Activated CD8-positive, alpha-beta memory T cell treated with anti-CD3 and anti-CD28 coated beads for 36 hours (primary cell): ENCODE measurements around the gene UBASH3A. TPM values are rescaled to one million over a fixed set of nuclear protein-coding genes. Genes with fewer than 3 reads are reported as not detected.

Experiments used
- CTCF ChIA-PET: fragments of 350-600 bp; sonication (Branson Sonifier 250); formaldehyde crosslinking; loops from one replicate; lab custom pipeline; 2021; ENCODE audit warnings: antibody characterized with exemption; lab: Charles Lee
- POLR2A ChIA-PET: fragments of 350-600 bp; sonication (Branson Sonifier 250); formaldehyde crosslinking; loops from one replicate; lab custom pipeline; 2021; ENCODE audit warnings: antibody characterized with exemption; lab: Charles Lee
- total RNA-seq, 2 experiments: library from RNA; stranded (reverse); gene quantifications; one replicate each; pipeline ENCODE4 v1.2.3, GENCODE V29; 2021

The UBASH3A gene
- total RNA-seq, 2 experiments from 2014 or later = 27.4 to 28.2 TPM

GRCh38 chr21:42373196-42373907 lies 30.4 kb upstream of the UBASH3A start:
- CTCF ChIA-PET = interaction anchor here (1.4 kb wide), 1 partner anchor 9 kb away, joined by 4 read pairs; no protein-coding TSS in a partner anchor

GRCh38 chr21:42373908-42374455 lies 29.7 kb upstream of the UBASH3A start:
- POLR2A ChIA-PET = interaction anchor here (1.3 kb wide), 1 partner anchor 36 kb away, joined by 3 read pairs; no protein-coding TSS in a partner anchor

More at GRCh38 chr21:42373196-42373907, 30.4 kb upstream of the UBASH3A start:
- POLR2A ChIA-PET = no interaction called here

DNA sequence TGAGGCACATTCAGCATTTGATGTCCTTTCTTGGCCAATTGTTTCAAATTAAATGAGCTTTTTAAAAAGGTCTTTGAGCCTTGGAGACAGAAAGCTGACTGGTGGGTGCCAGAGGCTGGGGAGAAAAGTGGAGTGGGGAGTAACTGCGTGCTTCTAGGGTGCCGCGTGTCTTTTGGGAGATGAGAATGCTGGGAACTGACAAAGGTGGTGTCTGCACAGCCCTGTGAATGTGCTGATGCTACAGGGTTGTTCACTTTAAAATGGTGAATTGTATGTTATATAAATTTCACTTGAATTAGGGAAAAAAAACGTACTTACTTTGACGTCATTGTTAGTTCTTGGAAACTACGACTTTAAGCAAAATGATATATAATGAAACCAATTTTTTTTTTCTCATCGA lies 29.2 kb upstream of the UBASH3A start:
- CTCF ChIA-PET = interaction anchor here (0.7 to 1.5 kb wide), 3 partner anchors 19 to 75 kb away, joined by 3 to 4 read pairs (median 3); no protein-coding TSS in a partner anchor
- POLR2A ChIA-PET = interaction anchor here (1.3 kb wide), 1 partner anchor 37 kb away, joined by 3 read pairs; no protein-coding TSS in a partner anchor

More at GRCh38 chr21:42373908-42374455, 29.7 kb upstream of the UBASH3A start:
- CTCF ChIA-PET = interaction anchor here (0.7 to 1.5 kb wide), 3 partner anchors 8 to 64 kb away, joined by 3 to 4 read pairs (median 4); no protein-coding TSS in a partner anchor

DNA sequence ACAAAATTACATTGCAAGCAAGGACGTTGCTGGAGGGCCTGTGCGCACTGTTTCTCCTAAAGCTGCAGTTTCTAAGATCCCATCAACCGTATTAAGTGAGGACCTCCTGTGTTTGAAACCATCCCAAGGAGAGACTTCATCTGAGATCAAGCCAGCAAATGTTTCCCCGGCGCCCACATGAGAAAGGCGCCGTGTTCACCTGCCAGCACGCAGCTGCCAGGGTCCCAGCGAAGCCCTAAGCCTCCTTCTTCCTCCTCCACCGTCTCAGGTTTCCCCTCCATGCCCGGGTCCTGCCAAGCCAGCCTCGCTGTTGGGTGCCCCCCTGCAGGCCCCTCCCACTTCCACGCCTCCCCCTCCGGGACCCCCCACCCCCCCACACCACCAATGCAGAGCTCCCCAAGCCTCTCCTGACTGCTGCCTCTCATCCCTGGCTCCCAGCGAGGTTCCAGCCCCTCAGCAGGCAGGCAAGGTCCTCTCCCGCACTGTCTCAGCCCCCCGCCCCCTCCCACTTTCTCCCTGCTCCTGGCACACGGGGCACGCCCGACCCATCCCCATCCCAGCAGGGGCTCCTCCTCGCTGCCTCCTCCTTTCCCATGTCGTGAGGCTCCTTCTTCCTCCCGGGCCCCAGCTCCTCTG lies 28.7 kb upstream of the UBASH3A start:
- ChIA-PET CTCF (interaction anchor here (0.7 to 1.5 kb wide), 3 partner anchors 18 to 75 kb away, joined by 3 to 4 read pairs (median 3); no protein-coding TSS in a partner anchor), POLR2A (interaction anchor here (1.0 to 1.3 kb wide), 2 partner anchors 17 to 37 kb away, joined by 3 to 5 read pairs; no protein-coding TSS in a partner anchor)

- POLR2A ChIA-PET = interaction anchor here (1.0 to 1.3 kb wide), 2 partner anchors 17 to 38 kb away, joined by 3 to 5 read pairs; no protein-coding TSS in a partner anchor
- CTCF ChIA-PET = interaction anchor here (1.5 kb wide), 1 partner anchor 66 kb away, joined by 4 read pairs; no protein-coding TSS in a partner anchor
Measured at GRCh38 chr21:42375506-42375905, 28.2 kb upstream of the UBASH3A start.

GRCh38 chr21:42375966-42376337 lies 27.8 kb upstream of the UBASH3A start:
- ChIA-PET POLR2A (interaction anchor here (1.0 kb wide), 1 partner anchor 16 kb away, joined by 5 read pairs; no protein-coding TSS in a partner anchor), CTCF (no interaction called here)

DNA sequence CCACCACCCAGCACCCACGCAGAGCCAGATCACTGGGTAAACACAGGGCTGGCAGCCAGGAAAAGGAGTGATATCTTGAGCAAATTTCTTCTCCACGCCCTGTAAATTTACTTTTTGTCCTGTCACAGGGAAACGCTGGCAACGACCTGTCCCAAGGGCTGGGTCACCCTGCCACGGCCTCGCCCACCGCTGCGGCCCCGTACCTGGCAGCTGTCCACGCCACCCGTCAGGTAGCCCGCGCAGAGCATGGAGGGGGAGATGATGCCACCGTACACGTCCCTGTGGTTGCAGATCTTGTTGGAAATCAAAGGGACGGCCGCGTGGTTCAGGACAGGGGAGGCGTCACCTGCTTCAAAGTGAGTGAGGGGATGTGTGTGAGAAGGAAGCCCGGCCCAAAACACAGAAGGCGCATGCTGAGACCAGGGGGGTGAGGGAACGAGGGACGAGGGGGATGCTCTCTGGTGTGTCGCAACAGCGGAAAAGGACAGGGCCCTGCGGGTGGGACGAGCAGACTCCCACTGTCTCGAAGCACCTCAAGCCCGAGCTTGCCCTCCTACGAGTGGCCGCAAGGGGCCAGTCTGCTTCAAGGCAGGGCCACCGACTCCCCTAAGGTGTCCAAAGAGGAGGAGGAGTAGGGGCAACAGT lies 27.2 kb upstream of the UBASH3A start:
- POLR2A ChIA-PET = no interaction called here
- CTCF ChIA-PET = no interaction called here

DNA sequence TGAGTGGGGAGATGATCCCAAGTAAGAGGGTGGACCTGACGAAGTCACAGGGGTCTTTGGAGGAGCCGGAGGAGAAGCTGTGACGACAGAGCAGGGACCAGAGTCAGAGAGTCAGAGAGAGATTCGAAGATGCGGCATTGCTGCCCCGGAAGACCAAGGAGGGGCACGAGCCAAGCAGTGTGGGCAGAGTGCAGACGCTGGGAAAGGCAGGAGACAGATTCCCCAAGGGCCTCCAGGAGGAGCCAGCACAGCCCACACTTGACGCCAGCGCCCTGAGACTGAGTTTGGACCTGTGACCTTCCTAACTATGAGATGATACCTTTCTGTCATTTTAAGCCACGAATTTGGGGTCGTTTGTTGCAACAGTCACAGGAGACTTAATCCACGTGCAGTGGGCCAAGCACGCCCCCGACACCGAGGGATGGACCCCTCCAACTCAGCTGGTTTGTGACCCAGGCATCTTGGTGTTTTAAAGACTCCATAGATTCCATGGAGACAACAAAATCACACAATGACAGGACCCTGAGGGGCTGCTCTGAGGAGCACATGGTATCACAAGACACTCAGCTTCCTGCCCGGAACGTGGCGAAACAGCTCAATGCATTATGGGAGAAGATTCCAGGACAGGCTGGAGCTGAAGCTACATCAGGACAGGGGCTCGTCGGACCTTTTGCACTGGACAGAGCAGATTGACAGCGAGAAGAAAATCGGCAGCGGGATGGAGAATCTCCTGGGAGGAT lies 26.3 kb upstream of the UBASH3A start:
- CTCF ChIA-PET = no interaction called here
- POLR2A ChIA-PET = no interaction called here

DNA sequence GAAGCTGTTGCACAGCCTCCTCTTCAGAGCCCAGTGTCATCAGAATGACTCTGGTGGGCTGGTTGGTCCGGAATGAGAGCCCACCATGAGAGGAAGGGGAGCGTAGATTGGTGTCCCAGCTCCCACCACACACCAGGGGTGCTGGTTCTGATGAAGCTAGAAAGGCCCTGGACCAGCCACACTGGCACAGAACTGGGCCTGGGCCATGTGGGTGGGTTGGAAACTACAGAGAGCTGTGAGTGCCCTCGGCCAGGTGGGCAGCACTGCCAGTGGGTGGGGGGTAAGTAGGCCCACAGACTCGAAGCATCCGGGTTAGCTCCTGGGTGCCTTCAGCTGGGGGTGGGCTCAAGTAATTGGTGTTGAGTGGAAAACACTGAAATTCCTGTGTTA lies 25.8 kb upstream of the UBASH3A start:
- ChIA-PET CTCF (no interaction called here), POLR2A (no interaction called here)

DNA sequence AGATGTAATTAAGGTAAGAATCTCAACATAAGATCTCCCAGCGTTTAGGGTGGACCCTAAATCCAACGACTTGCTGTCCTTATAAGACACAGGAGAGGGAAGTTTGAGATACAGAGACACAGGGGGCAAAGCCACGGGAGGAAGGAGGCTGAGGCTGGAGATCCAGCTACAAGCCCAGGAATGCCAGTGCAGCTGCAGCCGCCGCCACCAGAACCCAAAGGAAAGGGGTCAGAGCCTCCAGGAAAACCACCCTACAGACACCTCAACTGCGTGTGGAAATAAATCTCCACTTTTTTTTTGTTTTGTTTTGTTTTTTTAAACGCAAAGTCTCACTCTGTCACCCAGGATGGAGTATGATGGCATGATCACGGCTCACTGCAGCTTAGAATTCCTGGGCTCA lies 25.3 kb upstream of the UBASH3A start:
- ChIA-PET CTCF (no interaction called here), POLR2A (no interaction called here)

- ChIA-PET POLR2A (no interaction called here), CTCF (no interaction called here)
Measured at GRCh38 chr21:42379426-42380215, 24.1 kb upstream of the UBASH3A start.

DNA sequence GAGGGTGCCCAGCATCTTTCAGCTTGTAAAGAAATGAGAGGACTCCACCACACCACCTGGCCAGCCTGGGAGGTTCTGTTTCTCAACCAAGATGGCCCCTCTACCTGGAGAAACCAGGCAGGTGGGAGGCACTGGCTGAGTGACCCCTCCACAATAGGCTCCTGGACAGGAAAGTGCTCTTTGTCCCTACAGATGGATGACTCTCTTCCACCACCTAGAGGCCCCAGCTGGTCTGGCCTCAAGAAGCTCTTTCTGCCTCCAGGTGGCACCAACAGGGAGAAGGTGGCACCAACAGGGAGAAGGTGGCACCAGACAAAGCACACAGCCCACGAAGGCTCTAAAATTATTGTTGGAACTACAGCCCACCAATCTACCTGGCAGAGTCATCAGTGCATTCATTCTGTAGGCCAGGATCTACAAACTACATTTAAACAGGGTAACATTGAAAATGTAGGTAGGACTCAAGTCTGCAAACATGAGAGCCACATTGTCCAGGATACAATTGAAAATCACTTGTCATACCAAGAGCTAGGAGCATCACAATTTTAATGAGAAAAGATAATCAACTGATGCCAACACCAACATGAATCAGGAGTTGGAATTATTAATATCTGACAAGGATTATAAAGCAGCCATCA lies 22.2 kb upstream of the UBASH3A start:
- ChIA-PET POLR2A (interaction anchor here (0.6 kb wide), 1 partner anchor 22 kb away, joined by 3 read pairs; the partner anchor contains the start of gene UBASH3A), CTCF (interaction anchor here (0.7 to 2.2 kb wide), 16 partner anchors 8 to 69 kb away, joined by 3 to 11 read pairs (median 3); partner anchors contain the start of gene UBASH3A)

DNA sequence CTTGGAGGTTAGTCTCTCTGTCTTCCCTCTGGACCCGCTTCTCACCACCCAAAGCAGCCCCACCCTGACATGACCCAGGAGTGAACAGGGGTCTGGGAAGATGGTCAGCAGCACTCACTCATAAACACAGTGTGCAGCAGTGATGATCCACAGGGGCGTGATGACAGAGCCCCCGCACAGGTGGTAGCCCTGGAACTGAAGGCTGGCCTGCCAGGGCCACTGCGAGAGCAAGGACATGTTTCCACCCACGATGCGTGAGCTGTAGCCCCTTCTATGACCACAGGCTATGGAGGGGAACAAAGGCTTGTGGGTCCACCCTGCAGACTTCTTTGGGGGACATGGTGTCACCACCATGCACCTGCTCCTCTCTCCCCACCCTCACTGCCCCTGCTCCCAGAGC lies 20.8 kb upstream of the UBASH3A start:
- CTCF ChIA-PET = interaction anchor here (0.6 to 2.2 kb wide), 6 partner anchors 10 to 44 kb away, joined by 3 to 11 read pairs (median 6); partner anchors contain the start of gene UBASH3A
- POLR2A ChIA-PET = no interaction called here

DNA sequence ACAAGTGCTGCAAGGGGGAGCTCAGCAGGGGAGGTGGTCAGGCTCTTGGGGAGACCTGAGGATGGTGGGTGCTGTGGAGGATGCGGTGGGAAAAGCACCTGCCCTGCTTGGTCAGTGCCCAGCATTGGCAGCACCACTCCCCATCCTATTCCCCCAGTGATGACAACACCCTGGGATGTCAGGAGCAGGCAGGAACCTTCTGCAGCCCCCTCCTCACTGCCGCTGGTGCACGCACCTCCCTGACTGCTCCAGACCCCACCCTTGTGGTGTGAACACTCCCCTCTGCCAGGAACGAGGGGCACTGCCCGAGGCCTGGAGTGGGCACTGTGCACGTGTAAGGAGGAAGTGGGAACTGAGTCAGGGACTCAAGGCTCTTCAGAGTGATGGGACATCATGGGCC lies 20.4 kb upstream of the UBASH3A start:
- ChIA-PET POLR2A (interaction anchor here (0.5 kb wide), 1 partner anchor 60 kb away, joined by 3 read pairs; no protein-coding TSS in a partner anchor), CTCF (interaction anchor here (2.0 to 2.1 kb wide), 2 partner anchors 10 to 23 kb away, joined by 4 to 8 read pairs; no protein-coding TSS in a partner anchor)

GRCh38 chr21:42384156-42384945 lies 19.4 kb upstream of the UBASH3A start:
- CTCF ChIA-PET = interaction anchor here (2.1 kb wide), 1 partner anchor 24 kb away, joined by 4 read pairs; no protein-coding TSS in a partner anchor
- POLR2A ChIA-PET = no interaction called here

DNA sequence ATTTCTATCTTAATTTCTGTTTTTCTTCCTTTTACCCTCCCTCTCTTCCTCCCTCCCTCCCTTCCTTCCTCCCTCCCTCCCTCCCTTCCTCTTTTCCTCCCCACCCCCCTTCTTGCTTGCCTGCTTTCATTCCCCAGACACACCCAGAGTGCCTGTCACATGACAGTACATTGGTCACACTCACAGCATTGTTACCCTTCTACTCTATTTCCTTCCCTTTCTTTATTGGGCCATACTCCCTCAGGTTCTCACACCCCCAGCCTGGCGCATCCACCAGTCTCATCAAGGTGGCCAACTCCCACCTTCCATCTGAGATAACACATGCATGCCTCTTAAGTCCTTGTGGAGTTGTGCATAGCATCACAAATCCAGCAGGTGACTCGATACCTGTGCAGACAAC lies 18.7 kb upstream of the UBASH3A start:
- ChIA-PET CTCF (no interaction called here), POLR2A (no interaction called here)
